Measurements from ENCODE around the gene VPS50. TPM values are rescaled to one million over a fixed set of nuclear protein-coding genes. Genes with fewer than 3 reads are reported as not detected.

VPS50 gene
- total and polyA plus RNA-seq, 2 donors from 2014 or later: 12.9 to 33.8 TPM

- Histone ChIP-seq H3K9ac (ENCODE audit: low read length in 3 of 3) (no peak overlapping the region), H3K9me3 (ENCODE audit: control insufficient read depth in 2 of 3, insufficient read depth in 1 of 3, low read length in 3 of 3) (no peaks in the 10 kb centered on the region), H3K27me3 (ENCODE audit: control insufficient read depth, insufficient read depth, low read length) (no peaks in the 10 kb centered on the region), H3K27ac (ENCODE audit: low read depth in 2 of 2, low read length in 2 of 2) (no peak overlapping the region), H3K36me3 (ENCODE audit: control insufficient read depth in 2 of 3, insufficient read depth in 3 of 3, low read length in 3 of 3) (peaks cover 0 to 12% (median 6%) of the 10 kb centered on the region in 3 donors), H3K4me3 (ENCODE audit: low read length in 3 of 3) (no peak overlapping the region), H3K4me1 (ENCODE audit: control insufficient read depth in 2 of 3, insufficient read depth in 2 of 3, low read depth in 1 of 3, low read length in 3 of 3) (no peaks in the 10 kb centered on the region)
- TF ChIP-seq, protein P1, sequence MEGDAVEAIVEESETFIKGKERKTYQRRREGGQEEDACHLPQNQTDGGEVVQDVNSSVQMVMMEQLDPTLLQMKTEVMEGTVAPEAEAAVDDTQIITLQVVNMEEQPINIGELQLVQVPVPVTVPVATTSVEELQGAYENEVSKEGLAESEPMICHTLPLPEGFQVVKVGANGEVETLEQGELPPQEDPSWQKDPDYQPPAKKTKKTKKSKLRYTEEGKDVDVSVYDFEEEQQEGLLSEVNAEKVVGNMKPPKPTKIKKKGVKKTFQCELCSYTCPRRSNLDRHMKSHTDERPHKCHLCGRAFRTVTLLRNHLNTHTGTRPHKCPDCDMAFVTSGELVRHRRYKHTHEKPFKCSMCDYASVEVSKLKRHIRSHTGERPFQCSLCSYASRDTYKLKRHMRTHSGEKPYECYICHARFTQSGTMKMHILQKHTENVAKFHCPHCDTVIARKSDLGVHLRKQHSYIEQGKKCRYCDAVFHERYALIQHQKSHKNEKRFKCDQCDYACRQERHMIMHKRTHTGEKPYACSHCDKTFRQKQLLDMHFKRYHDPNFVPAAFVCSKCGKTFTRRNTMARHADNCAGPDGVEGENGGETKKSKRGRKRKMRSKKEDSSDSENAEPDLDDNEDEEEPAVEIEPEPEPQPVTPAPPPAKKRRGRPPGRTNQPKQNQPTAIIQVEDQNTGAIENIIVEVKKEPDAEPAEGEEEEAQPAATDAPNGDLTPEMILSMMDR (IDR thresholded peaks at IDR 0.05; ENCODE audit: borderline replicate concordance, extremely low read depth, insufficient read depth): no peak
- intact Hi-C loops (cut with DNase I): no loop called here
- FAIRE-seq (no peak), DNase-seq (no peak)
Observed at GRCh38 chr7:93279541-93279940, 47.4 kb downstream of the VPS50 start.

DNA sequence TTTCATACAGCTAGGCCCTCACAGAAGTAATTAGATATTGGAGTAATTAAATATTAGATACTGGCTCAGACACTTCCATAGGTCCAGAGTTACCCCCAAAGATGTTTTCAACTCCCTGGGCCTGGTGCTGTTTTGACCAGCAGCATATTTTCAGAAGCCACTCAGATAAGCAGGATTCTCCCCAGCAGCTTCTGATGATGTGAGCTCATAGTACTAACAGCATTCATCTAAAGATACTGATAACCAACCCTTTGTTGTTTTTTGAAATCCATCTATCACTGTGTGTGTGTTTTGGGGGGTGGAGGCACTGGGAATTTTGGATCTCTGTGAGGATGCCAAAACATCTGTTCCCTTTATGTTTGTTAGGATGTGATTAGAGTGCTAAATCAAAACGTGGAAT is 52.7 kb downstream of the VPS50 start:
- H3K36me3 ChIP-seq (ENCODE audit: control insufficient read depth in 2 of 3, insufficient read depth in 3 of 3, low read length in 3 of 3): peaks cover 0 to 4% (median 0%) of the 10 kb centered on the region in 3 donors
- H3K27ac ChIP-seq (ENCODE audit: low read depth in 2 of 2, low read length in 2 of 2): no peak overlapping the region
- H3K4me3 ChIP-seq (ENCODE audit: low read length in 3 of 3): no peak overlapping the region
- no peaks in the 10 kb centered on the region for H3K4me1 ChIP-seq (ENCODE audit: control insufficient read depth in 2 of 3, insufficient read depth in 2 of 3, low read depth in 1 of 3, low read length in 3 of 3)
- FAIRE-seq: no peak
- TF ChIP-seq, protein P1 (IDR thresholded peaks at IDR 0.05; ENCODE audit: borderline replicate concordance, extremely low read depth, insufficient read depth): no peak
- H3K9me3 ChIP-seq (ENCODE audit: control insufficient read depth in 2 of 3, insufficient read depth in 1 of 3, low read length in 3 of 3): no peaks in the 10 kb centered on the region
- H3K27me3 ChIP-seq (ENCODE audit: control insufficient read depth, insufficient read depth, low read length): no peaks in the 10 kb centered on the region
- no peak for DNase-seq
- H3K9ac ChIP-seq (ENCODE audit: low read length in 3 of 3): no peak overlapping the region
- intact Hi-C loops (cut with DNase I): no loop called here

GRCh38 chr7:93293229-93293628 is 61.1 kb downstream of the VPS50 start:
- H3K27ac ChIP-seq (ENCODE audit: low read depth in 2 of 2, low read length in 2 of 2): no peak overlapping the region
- H3K27me3 ChIP-seq (ENCODE audit: control insufficient read depth, insufficient read depth, low read length): no peaks in the 10 kb centered on the region
- no peak overlapping the region for H3K4me3 ChIP-seq (ENCODE audit: low read length in 3 of 3)
- no peak for DNase-seq
- intact Hi-C loops (cut with DNase I): no loop called here
- no peaks in the 10 kb centered on the region for H3K4me1 ChIP-seq (ENCODE audit: control insufficient read depth in 2 of 3, insufficient read depth in 2 of 3, low read depth in 1 of 3, low read length in 3 of 3)
- no peaks in the 10 kb centered on the region for H3K9me3 ChIP-seq (ENCODE audit: control insufficient read depth in 2 of 3, insufficient read depth in 1 of 3, low read length in 3 of 3)
- peaks cover 0 to 6% (median 0%) of the 10 kb centered on the region in 3 donors for H3K36me3 ChIP-seq (ENCODE audit: control insufficient read depth in 2 of 3, insufficient read depth in 3 of 3, low read length in 3 of 3)
- FAIRE-seq: no peak
- no peak overlapping the region for H3K9ac ChIP-seq (ENCODE audit: low read length in 3 of 3)
- TF ChIP-seq, protein P1 (IDR thresholded peaks at IDR 0.05; ENCODE audit: borderline replicate concordance, extremely low read depth, insufficient read depth): no peak

GRCh38 chr7:93298206-93298605 is 66.0 kb downstream of the VPS50 start:
- TF ChIP-seq, protein P1 (IDR thresholded peaks at IDR 0.05; ENCODE audit: borderline replicate concordance, extremely low read depth, insufficient read depth): no peak
- Histone ChIP-seq H3K27ac (ENCODE audit: low read depth in 2 of 2, low read length in 2 of 2) (no peak overlapping the region), H3K27me3 (ENCODE audit: control insufficient read depth, insufficient read depth, low read length) (no peaks in the 10 kb centered on the region), H3K36me3 (ENCODE audit: control insufficient read depth in 2 of 3, insufficient read depth in 3 of 3, low read length in 3 of 3) (peaks cover 0 to 6% (median 0%) of the 10 kb centered on the region in 3 donors), H3K9me3 (ENCODE audit: control insufficient read depth in 2 of 3, insufficient read depth in 1 of 3, low read length in 3 of 3) (no peaks in the 10 kb centered on the region), H3K4me3 (ENCODE audit: low read length in 3 of 3) (no peak overlapping the region), H3K4me1 (ENCODE audit: control insufficient read depth in 2 of 3, insufficient read depth in 2 of 3, low read depth in 1 of 3, low read length in 3 of 3) (no peaks in the 10 kb centered on the region), H3K9ac (ENCODE audit: low read length in 3 of 3) (no peak overlapping the region)
- intact Hi-C loops (cut with DNase I): no loop called here
- DNase-seq (no peak), FAIRE-seq (no peak)

Measured in kidney (tissue), 14 donors.